Glomerular endothelial cell (primary cell): ENCODE measurements around the gene NECAP2. TPM values are rescaled to one million over a fixed set of nuclear protein-coding genes. Genes with fewer than 3 reads are reported as not detected.
A peak's percentile ranks its signal among the peaks of the same experiment; 100 is the strongest.

ENCODE experiments used
- DNase-seq: peaks from one replicate; pipeline ENCODE4 v3.0.0-alpha.2; 2011; ENCODE audit warnings: low read depth, low spot score; ENCODE audit errors: extremely low read depth
- total RNA-seq: library from RNA; depleted of rRNA; stranded (reverse); fragments of >200 nt; gene quantifications from 2 replicates; pipeline ENCODE4 v1.2.3, GENCODE V29; 2015

NECAP2 gene
- 145 and 175 TPM in 2 replicates for total RNA-seq

DNA sequence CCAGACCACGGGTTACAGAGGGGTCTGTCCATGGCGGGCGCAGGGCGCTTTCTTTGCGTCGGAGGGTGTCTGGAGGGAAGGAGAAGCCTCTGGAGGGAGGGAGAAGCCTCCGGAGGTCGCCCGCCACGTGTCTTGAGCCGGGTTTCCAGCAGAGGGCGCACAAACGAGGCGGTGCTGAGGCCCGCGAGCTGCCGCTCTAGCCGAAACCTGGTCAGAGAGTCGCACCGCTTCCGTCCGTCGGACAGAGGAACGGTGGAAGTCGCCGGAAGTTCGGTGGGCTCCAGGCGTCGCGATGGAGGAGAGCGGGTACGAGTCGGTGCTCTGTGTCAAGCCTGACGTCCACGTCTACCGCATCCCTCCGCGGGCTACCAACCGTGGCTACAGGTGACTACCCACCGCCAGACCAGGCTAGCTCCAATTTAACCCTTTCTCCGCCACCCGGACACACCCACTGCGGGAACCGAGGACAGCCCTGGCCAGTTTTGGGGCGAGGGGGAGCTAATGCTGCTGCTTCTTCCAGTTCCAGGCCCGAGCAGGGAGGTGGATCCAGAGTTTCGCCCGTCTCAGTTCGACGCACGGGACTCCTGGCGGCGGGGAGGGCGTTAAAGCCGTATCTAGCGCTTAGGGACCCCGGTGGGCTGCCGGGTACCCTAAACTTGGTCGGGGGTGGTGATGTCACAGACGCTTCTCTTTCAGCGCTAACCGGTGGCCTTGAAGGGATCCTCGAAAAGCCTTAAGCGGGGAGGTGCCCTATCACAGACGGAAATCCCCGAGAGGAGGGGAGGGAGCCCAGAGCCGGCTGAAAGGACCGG is at the start of gene NECAP2:
Gene NECAP2, plus strand, starts transcription at position 255 of the 812 bp plus-strand sequence. Its CDS starts 38 bp downstream, at position 293.
- peak; percentile 60 for DNase-seq

GRCh38 chr1:16391411-16391810 is 49.1 kb upstream of the NECAP2 start:
- DNase-seq: no peak

DNA sequence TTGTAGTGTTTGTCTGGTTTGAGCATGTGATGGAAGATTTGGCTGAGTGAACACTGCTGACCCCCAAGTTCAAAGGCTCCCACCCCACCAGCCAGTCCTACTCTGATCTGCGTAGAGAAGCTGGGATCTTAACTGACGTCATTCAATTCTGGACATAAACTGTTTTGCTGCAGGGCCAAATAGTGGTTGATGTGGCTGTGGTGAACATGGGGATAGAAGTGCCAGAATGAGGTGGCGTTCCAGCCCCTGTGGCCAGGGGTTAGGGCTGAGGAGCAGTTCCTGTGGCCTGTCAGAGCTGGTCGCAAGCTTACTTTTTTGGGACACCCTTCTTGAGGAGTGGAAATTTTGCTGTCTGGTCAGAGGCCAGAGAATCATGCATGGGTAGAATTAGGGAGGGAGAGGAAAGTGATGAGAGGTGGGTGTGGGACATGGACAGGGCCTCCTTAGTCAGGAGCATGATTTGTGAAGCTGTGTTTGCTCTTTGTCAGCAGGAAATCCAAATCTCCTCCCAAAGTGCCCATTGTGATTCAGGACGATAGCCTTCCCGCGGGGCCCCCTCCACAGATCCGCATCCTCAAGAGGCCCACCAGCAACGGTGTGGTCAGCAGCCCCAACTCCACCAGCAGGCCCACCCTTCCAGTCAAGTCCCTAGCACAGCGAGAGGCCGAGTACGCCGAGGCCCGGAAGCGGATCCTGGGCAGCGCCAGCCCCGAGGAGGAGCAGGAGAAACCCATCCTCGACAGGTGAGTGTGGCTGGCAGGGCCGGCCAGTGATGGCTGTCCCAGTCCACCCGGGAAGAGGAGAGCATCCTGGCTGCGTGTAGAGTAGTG is 47.6 kb upstream of the NECAP2 start:
- DNase-seq: no peak

GRCh38 chr1:16393570-16394521 is 46.7 kb upstream of the NECAP2 start:
- no peak for DNase-seq

GRCh38 chr1:16394977-16395376 is 45.5 kb upstream of the NECAP2 start:
- no peak for DNase-seq

DNA sequence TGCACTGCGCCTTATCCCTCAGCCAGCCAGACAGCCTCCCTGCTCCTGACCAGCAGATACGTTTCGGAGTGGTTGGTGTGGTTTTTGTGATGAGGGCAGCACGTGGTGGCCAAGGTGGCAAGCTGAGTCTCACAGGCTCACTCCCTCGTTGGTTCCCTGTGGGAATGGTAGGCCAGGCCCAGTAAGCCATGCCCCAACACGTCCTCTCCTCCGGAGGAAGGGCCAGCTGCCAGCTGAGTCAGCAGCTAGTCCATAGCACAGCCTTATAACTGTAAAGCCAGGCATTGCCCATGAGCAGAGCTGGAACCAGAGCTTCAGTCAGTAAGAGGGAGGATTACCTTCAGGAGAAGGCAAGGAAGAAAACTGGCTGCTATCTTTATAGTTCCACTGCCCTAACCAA is 43.9 kb upstream of the NECAP2 start:
- no peak for DNase-seq

- no peak for DNase-seq
Observed at GRCh38 chr1:16397120-16397519, 43.4 kb upstream of the NECAP2 start.

- DNase-seq: no peak
Observed at GRCh38 chr1:16398371-16398953, 42.1 kb upstream of the NECAP2 start.

DNA sequence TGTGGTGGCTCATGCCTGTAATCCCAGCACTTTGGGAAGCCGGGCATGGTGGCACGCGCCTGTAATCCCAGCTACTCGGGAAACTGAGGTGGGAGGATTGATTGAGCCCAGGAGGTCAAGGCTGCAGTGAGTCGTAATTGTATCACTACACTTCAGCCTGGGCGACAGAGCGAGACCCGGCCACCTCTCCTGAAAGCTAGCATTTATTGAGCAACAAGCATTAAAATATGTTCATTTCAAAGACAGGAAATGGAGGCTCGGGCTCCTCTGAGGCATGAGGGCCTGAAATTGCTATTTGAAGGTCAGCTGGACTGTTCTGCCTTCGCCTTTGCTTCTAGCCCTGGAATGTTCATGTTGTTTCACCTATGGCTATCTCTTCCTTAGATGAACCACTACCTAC is 37.8 kb upstream of the NECAP2 start:
- DNase-seq: no peak

DNA sequence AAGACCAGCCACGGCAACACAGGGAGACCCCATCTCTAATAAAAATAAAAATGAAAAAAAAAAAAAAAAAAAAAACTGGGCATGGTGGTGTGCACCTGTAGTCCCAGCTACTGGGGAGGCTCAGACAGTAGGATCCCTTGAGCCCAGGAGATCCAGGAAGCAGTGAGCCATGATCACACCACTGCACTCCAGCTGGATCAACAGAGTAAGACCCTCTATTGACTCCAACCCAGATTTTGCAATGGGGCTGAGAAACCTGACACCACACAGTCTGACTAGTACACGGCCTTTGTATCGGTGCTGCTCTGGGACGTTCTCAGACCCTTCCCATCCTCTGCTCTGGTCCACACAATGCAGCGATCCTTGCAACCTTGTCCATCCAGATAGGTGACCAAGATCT is 35.1 kb upstream of the NECAP2 start:
- DNase-seq: no peak

GRCh38 chr1:16406868-16407267 is 33.7 kb upstream of the NECAP2 start:
- DNase-seq: no peak

- no peak for DNase-seq
Observed at GRCh38 chr1:16409536-16410152, 30.9 kb upstream of the NECAP2 start.

- DNase-seq: no peak
Observed at GRCh38 chr1:16410803-16411202, 29.7 kb upstream of the NECAP2 start.

- no peak for DNase-seq
Observed at GRCh38 chr1:16413191-16413590, 27.3 kb upstream of the NECAP2 start.

DNA sequence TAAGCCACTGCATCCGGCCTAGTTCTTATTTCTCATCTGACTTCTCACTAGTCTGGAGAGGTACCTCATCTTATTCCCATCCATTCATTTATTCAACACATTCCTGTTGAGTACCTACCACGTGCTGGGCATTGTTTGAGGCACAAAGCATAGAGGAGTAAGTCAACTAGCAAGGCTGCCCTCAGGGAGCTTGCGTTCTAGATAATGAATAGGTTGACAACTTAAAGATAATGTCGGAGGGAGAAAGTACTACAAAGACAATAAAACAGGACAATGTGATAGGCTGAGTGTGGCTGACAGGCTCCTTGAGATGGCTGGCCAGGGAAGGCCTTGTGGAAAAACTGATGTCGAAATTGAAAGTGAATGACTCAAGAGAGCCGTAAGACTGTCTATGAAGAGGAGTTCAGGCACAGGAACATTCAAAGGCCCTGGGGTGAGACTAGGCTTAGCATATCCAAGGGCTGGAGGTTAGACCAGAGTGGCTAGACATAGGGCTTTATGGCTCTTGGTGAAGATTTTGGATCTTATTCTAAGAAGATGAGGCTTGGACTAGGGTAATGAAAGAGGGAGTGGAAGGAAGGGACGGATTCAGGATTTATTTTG is 21.6 kb upstream of the NECAP2 start:
- DNase-seq: no peak

- DNase-seq: no peak
Observed at GRCh38 chr1:16420424-16421118, 20.0 kb upstream of the NECAP2 start.

- no peak for DNase-seq
Observed at GRCh38 chr1:16421201-16421600, 19.3 kb upstream of the NECAP2 start.

DNA sequence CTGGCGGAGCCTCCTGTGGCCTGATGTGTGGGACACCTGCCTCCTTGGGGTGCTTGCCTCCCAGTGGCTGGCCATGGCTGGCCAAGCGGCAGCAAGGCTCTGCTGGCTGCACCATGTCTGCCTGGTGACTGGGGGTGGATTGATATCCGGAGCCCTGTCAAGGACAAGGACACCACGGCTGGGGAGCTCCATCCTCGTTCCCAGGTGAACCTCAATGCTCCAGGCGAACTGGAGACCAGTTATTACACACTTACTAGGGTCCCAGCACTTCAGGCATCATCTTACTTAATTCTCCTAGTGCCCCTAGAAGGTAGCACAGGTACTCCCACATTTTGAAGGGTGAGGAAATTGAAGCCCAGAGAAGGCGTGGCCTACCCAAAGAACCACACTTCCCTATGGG is 18.5 kb upstream of the NECAP2 start:
- DNase-seq: no peak
